ENCODE results near the gene HIVEP3. TPM values are rescaled to one million over a fixed set of nuclear protein-coding genes. Genes with fewer than 3 reads are reported as not detected.

HIVEP3 gene
- total RNA-seq, 1 experiment from 2014 or later, result 1.4 TPM

DNA sequence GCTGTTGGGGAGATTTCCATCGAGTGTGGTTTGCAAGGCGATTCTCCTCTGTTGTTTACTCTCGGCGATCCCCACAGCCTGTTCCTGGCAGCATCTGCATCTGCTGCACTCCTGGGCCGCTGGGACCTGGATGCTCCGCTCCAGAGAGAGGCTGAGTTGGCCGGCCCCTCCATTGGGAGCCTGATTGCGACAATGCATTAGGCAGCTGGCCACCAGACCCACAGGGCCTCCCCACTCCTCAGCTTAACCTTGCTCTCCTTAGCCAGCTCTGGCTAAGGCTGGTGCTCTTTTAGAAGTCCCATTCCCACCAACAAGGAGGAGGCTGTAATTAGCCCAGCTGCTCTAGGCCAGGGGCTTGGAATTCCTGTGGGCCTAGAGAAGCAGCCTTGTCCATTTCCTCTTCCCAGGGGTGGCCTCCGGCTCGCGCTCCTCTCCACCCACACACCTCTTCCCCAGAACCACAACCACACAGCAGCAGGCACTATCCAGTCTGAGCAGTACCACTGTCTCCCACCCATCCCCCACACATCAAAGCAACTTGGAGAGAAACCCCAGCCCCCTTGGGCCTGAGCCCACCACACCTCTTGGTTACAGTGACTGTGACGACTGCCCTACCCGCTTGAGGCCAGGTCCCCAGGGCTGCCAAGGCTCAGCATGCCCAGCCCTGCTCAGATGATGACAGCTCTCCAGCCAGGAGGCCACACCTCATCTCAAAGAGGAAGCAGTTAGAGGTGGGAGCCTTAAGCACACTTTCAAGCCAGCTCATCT is 240.4 kb downstream of the HIVEP3 start:
- Histone ChIP-seq H3T11ph (ENCODE audit: low read length) (no peak overlapping the region), H3K4ac (ENCODE audit: low read depth, low read length) (no peak overlapping the region), H3K9me3 (ENCODE audit: control insufficient read depth, low read depth, low read length) (no peaks in the 10 kb centered on the region), H3K4me2 (ENCODE audit: insufficient read depth, insufficient read length, low read length) (no peak overlapping the region), H3K4me1 (ENCODE audit: insufficient read depth, low read length) (no peaks in the 10 kb centered on the region), H3K56ac (ENCODE audit: insufficient read length, low read depth, low read length) (no peak overlapping the region), H4K20me1 (ENCODE audit: control insufficient read depth, insufficient read depth, insufficient read length) (no peaks in the 10 kb centered on the region), H3K79me2 (ENCODE audit: insufficient read depth, low read length) (no peaks in the 10 kb centered on the region), H2BK20ac (ENCODE audit: low read depth, low read length, poor library complexity, severe bottlenecking) (no peak overlapping the region), H2BK12ac (ENCODE audit: insufficient read length, low read depth, low read length) (no peak overlapping the region), H3K18ac (ENCODE audit: insufficient read length, low read depth, low read length) (no peak overlapping the region), H2BK120ac (ENCODE audit: low read depth, low read length, poor library complexity, severe bottlenecking) (no peak overlapping the region), H3K23me2 (ENCODE audit: insufficient read length, low read depth, low read length, poor library complexity, severe bottlenecking) (no peaks in the 10 kb centered on the region), H2AFZ (ENCODE audit: low read length) (no peak overlapping the region), H4K5ac (ENCODE audit: insufficient read length, low read depth, low read length) (no peak overlapping the region), H3K23ac (ENCODE audit: insufficient read length, low read depth, low read length) (no peak overlapping the region), H2AK5ac (ENCODE audit: insufficient read length, low read length) (no peak overlapping the region), H2BK15ac (ENCODE audit: low read depth, low read length) (no peak overlapping the region), H3K27me3 (ENCODE audit: insufficient read depth, low read length) (no peaks in the 10 kb centered on the region), H4K91ac (ENCODE audit: insufficient read length, low read depth, low read length) (no peak overlapping the region), H3K9ac (ENCODE audit: extremely low read depth, insufficient read length, low read length) (no peak overlapping the region), H3K79me1 (ENCODE audit: insufficient read depth, low read depth, low read length, poor library complexity, severe bottlenecking) (no peaks in the 10 kb centered on the region), H3K14ac (ENCODE audit: insufficient read depth, low read length) (peak overlapping the region; percentile 25; the same call in 1 of the 2 replicates), H3K27ac (ENCODE audit: insufficient read length, low read depth, low read length) (no peak overlapping the region), H2BK5ac (ENCODE audit: insufficient read length, low read length) (no peak overlapping the region), H4K8ac (replicated peaks; ENCODE audit: insufficient read length, low read depth, low read length) (no peak overlapping the region)
- H3K9me3 Mint-ChIP-seq, result no peaks in the 10 kb centered on the region
- TF ChIP-seq CTCF (conservative IDR thresholded peaks at IDR 0.05), result no peak
- H3K27me3 Mint-ChIP-seq (ENCODE audit: low read depth), result peaks cover 5% of the 10 kb centered on the region; the same call in 1 of the 2 replicates
- H3K27ac Mint-ChIP-seq, result peak overlapping the region in 1 of 3 experiments; percentile 15; a peak in 1 of 7 replicates
- H3K36me3 Mint-ChIP-seq (ENCODE audit: insufficient read depth in 1 of 3, low read depth in 3 of 3), result no peaks in the 10 kb centered on the region
- no peak overlapping the region for H3K4me3 Mint-ChIP-seq
- DNase-seq, result no peak
- no CpG with 5 or more reads among the region's 13 CpGs for WGBS (ENCODE audit: extremely low coverage, insufficient read length, low lambda C conversion rate)
- H3K4me1 Mint-ChIP-seq, result peaks cover 10 to 17% of the 10 kb centered on the region in 2 experiments

Data from H9 (cell line).